Stimulated activated CD8-positive, alpha-beta memory T cell treated with anti-CD3 and anti-CD28 coated beads, Interleukin-7, amount 100 ng/mL, for 4 hours (primary cell): ENCODE results near the gene SREK1.
"Not testable (repeated sequence)": the region's sequence is repeated elsewhere in the genome, so short reads cannot be mapped to it uniquely, and the experiment has no call there.

ENCODE experiments used
- DNase-seq, 2 donors: peaks; one replicate each; pipeline ENCODE4 v3.0.0-alpha.2; 2020; ENCODE audit warnings: low read depth in 2 of 2

Gene SREK1

GRCh38 chr5:66222455-66222854, 78.4 kb downstream of the SREK1 start:
- no peak for DNase-seq

GRCh38 chr5:66222896-66223295, 78.8 kb downstream of the SREK1 start:
- DNase-seq, result not testable (repeated sequence)

- DNase-seq, result no peak
Observed at GRCh38 chr5:66223637-66224036, 79.5 kb downstream of the SREK1 start.

- no peak for DNase-seq
Observed at GRCh38 chr5:66224274-66224673, 80.2 kb downstream of the SREK1 start.

GRCh38 chr5:66224773-66225553, 80.9 kb downstream of the SREK1 start:
- DNase-seq, result no peak

GRCh38 chr5:66230551-66230950, 86.5 kb downstream of the SREK1 start:
- DNase-seq, result no peak

GRCh38 chr5:66231508-66231907, 87.4 kb downstream of the SREK1 start:
- DNase-seq, result no peak

GRCh38 chr5:66232275-66232674, 88.2 kb downstream of the SREK1 start:
- no peak for DNase-seq

- no peak for DNase-seq
Observed at GRCh38 chr5:66232706-66233445, 88.8 kb downstream of the SREK1 start.
